Measurements from ENCODE around the gene MSH5. TPM values are rescaled to one million over a fixed set of nuclear protein-coding genes. Genes with fewer than 3 reads are reported as not detected.

The MSH5 gene
- total and polyA plus RNA-seq, 9 of the 15 experiments (the other 6 are each of a cell fraction or from before 2014, with no cell fraction given) = 12.5 to 104 (median 46.6) TPM

DNA sequence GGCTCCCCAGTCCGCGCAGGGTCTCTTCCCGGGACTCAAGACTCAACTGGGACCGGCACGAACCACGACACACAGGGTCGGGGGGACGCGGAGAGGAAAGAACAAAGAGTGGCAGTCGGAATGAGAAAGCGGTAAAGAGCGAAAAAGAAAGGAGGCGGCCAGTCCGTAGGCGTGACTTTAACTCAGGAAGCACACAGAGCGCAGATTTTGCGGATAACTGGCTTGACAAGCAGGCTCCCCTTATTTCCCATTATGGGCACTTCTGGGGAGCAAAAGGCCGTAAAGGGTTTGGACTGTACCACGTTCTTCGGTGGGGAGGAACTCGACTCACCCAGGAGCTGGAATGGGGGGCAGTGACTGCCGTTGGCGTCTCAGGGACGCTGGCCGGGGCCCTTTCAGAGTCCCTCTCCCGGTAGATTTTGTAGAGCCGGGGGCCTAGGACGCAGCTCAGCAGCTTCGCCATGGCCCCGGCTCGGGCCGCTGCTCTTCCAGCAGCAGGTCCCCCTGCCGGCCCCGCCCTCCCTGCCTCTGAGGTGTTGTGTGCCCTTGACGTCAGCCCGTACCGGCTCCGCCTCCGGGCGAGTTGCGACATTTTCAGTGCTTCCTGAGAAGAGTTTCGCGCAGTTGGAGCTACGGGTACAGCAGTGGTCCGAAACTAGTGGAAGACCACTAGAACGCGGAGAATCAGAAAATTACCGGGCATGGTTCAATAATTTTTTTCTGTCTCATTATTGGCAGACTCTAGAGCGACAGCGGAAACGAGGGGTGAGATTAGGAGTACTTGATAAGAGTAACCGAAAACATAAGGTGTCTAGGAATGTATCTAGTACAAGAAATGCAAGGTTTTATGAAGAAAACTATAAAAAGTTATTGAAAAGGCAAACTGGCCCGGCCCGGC is 36.7 kb upstream of the MSH5 start, which contains the start of gene ABHD16A (continued):
- TF ChIP-seq OTX1 (CRISPR knock-in tag; IDR thresholded peaks at IDR 0.05) = no peak; the same call in 1 of the 2 replicates
- TF ChIP-seq ZNF12 (CRISPR knock-in tag; IDR thresholded peaks at IDR 0.05) = no peak
- TF ChIP-seq ZNF121 (CRISPR knock-in tag; conservative IDR thresholded peaks at IDR 0.05) = no peak
- TF ChIP-seq SP2 (IDR thresholded peaks at IDR 0.05; ENCODE audit: extremely low read depth, low read depth, low read length, poor library complexity, severe bottlenecking) = no peak
- 0 out of 2 replicates have a peak, but pooled peaks have one; percentile 79 for TF ChIP-seq MYNN (IDR thresholded peaks at IDR 0.05)
- TF ChIP-seq MYNN (CRISPR knock-in tag; IDR thresholded peaks at IDR 0.05) = no peak
- TF ChIP-seq, protein P1, sequence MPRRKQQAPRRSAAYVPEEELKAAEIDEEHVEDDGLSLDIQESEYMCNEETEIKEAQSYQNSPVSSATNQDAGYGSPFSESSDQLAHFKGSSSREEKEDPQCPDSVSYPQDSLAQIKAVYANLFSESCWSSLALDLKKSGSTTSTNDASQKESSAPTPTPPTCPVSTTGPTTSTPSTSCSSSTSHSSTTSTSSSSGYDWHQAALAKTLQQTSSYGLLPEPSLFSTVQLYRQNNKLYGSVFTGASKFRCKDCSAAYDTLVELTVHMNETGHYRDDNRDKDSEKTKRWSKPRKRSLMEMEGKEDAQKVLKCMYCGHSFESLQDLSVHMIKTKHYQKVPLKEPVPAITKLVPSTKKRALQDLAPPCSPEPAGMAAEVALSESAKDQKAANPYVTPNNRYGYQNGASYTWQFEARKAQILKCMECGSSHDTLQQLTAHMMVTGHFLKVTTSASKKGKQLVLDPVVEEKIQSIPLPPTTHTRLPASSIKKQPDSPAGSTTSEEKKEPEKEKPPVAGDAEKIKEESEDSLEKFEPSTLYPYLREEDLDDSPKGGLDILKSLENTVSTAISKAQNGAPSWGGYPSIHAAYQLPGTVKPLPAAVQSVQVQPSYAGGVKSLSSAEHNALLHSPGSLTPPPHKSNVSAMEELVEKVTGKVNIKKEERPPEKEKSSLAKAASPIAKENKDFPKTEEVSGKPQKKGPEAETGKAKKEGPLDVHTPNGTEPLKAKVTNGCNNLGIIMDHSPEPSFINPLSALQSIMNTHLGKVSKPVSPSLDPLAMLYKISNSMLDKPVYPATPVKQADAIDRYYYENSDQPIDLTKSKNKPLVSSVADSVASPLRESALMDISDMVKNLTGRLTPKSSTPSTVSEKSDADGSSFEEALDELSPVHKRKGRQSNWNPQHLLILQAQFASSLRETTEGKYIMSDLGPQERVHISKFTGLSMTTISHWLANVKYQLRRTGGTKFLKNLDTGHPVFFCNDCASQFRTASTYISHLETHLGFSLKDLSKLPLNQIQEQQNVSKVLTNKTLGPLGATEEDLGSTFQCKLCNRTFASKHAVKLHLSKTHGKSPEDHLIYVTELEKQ (CRISPR knock-in tag; IDR thresholded peaks at IDR 0.05) = 0 out of 2 replicates have a peak, but pooled peaks have one; percentile 20
- TF ChIP-seq ZNF830 (CRISPR knock-in tag; IDR thresholded peaks at IDR 0.05) = 0 out of 2 replicates have a peak, but pooled peaks have one; percentile 25
- TF ChIP-seq, protein P2, sequence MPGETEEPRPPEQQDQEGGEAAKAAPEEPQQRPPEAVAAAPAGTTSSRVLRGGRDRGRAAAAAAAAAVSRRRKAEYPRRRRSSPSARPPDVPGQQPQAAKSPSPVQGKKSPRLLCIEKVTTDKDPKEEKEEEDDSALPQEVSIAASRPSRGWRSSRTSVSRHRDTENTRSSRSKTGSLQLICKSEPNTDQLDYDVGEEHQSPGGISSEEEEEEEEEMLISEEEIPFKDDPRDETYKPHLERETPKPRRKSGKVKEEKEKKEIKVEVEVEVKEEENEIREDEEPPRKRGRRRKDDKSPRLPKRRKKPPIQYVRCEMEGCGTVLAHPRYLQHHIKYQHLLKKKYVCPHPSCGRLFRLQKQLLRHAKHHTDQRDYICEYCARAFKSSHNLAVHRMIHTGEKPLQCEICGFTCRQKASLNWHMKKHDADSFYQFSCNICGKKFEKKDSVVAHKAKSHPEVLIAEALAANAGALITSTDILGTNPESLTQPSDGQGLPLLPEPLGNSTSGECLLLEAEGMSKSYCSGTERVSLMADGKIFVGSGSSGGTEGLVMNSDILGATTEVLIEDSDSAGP (CRISPR knock-in tag; IDR thresholded peaks at IDR 0.05) = peak; percentile 68
- 0 out of 2 replicates have a peak, but pooled peaks have one; percentile 91 for TF ChIP-seq ZNF766 (CRISPR knock-in tag; conservative IDR thresholded peaks at IDR 0.05)
- TF ChIP-seq HMGN3 (IDR thresholded peaks at IDR 0.05; ENCODE audit: borderline replicate concordance, extremely low read depth, insufficient read length, low read depth, low read length) = peak; percentile 96
- TF ChIP-seq, protein P3, sequence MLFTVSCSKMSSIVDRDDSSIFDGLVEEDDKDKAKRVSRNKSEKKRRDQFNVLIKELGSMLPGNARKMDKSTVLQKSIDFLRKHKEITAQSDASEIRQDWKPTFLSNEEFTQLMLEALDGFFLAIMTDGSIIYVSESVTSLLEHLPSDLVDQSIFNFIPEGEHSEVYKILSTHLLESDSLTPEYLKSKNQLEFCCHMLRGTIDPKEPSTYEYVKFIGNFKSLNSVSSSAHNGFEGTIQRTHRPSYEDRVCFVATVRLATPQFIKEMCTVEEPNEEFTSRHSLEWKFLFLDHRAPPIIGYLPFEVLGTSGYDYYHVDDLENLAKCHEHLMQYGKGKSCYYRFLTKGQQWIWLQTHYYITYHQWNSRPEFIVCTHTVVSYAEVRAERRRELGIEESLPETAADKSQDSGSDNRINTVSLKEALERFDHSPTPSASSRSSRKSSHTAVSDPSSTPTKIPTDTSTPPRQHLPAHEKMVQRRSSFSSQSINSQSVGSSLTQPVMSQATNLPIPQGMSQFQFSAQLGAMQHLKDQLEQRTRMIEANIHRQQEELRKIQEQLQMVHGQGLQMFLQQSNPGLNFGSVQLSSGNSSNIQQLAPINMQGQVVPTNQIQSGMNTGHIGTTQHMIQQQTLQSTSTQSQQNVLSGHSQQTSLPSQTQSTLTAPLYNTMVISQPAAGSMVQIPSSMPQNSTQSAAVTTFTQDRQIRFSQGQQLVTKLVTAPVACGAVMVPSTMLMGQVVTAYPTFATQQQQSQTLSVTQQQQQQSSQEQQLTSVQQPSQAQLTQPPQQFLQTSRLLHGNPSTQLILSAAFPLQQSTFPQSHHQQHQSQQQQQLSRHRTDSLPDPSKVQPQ (CRISPR knock-in tag; IDR thresholded peaks at IDR 0.05; ENCODE audit: borderline replicate concordance) = no peak
- TF ChIP-seq, protein P4, sequence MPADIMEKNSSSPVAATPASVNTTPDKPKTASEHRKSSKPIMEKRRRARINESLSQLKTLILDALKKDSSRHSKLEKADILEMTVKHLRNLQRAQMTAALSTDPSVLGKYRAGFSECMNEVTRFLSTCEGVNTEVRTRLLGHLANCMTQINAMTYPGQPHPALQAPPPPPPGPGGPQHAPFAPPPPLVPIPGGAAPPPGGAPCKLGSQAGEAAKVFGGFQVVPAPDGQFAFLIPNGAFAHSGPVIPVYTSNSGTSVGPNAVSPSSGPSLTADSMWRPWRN (IDR thresholded peaks at IDR 0.05; ENCODE audit: low read depth) = no peak; the same call in 1 of the 2 replicates
- TF ChIP-seq RBM15 (IDR thresholded peaks at IDR 0.05; ENCODE audit: insufficient read depth, low read length) = no peak
- TF ChIP-seq ZNF717 (CRISPR knock-in tag; IDR thresholded peaks at IDR 0.05) = no peak; the same call in 1 of the 2 replicates
- TF ChIP-seq HDAC8 (tag; IDR thresholded peaks at IDR 0.05) = peak; percentile 44; the same call in 1 of the 2 replicates
